GM19239 (cell line): ENCODE measurements around the gene ATP2B3.

ENCODE experiments used
- DNase-seq: peaks from one replicate; pipeline ENCODE4 v3.0.0; 2011; ENCODE audit warnings: low spot score; ENCODE audit not compliant: insufficient read length
- FAIRE-seq: peaks from 2 replicates; lab custom pipeline; 2011; peaks lifted over from hg19 to GRCh38; lab: Jason Lieb, UNC

ATP2B3 gene

GRCh38 chrX:153626863-153627674 is 109.6 kb downstream of the ATP2B3 start:
- no peak for FAIRE-seq
- DNase-seq, result no peak

- no peak for FAIRE-seq
- DNase-seq, result no peak
Measured at GRCh38 chrX:153627675-153628111, 110.3 kb downstream of the ATP2B3 start.

- no peak for DNase-seq
- FAIRE-seq, result no peak
Measured at GRCh38 chrX:153628129-153628528, 110.7 kb downstream of the ATP2B3 start.

GRCh38 chrX:153628665-153629064 is 111.2 kb downstream of the ATP2B3 start:
- FAIRE-seq (no peak), DNase-seq (no peak)

- FAIRE-seq (no peak), DNase-seq (no peak)
Measured at GRCh38 chrX:153631346-153631745, 113.9 kb downstream of the ATP2B3 start.

- FAIRE-seq (no peak), DNase-seq (no peak)
Measured at GRCh38 chrX:153631907-153632594, 114.6 kb downstream of the ATP2B3 start.
